Neuronal stem cell (in vitro differentiated cells): Measurements from ENCODE around the gene SCGB3A2.

Experiments
- DNase-seq: peaks from one replicate; pipeline ENCODE4 v3.0.0-alpha.2; 2013; ENCODE audit warnings: low spot score
- H2AFZ ChIP-seq: one replicate; pipeline ENCODE4 v1.6.1; 2013; ENCODE audit warnings: mild to moderate bottlenecking, low read length, inconsistent platforms
- H2AK5ac ChIP-seq: 2 replicates; pipeline ENCODE4 v1.6.1; 2013; ENCODE audit warnings: low read depth, mild to moderate bottlenecking, inconsistent platforms, low read length, moderate library complexity, mixed read lengths
- H2BK120ac ChIP-seq: 2 replicates; pipeline ENCODE4 v1.6.1; 2013; ENCODE audit warnings: low read depth, mild to moderate bottlenecking, inconsistent platforms, low read length, moderate library complexity, mixed read lengths
- H2BK12ac ChIP-seq: one replicate; pipeline ENCODE4 v1.6.1; 2013; ENCODE audit warnings: low read length, inconsistent platforms
- H2BK15ac ChIP-seq: 2 replicates; pipeline ENCODE4 v1.6.1; 2013; ENCODE audit warnings: mild to moderate bottlenecking, low read length, inconsistent platforms, mixed read lengths
- H2BK5ac ChIP-seq: one replicate; pipeline ENCODE4 v1.6.1; 2013; ENCODE audit warnings: inconsistent platforms, mild to moderate bottlenecking, low read length, moderate library complexity
- H3K14ac ChIP-seq: one replicate; pipeline ENCODE4 v1.6.1; 2013; ENCODE audit warnings: low read length, inconsistent platforms
- H3K18ac ChIP-seq: 2 replicates; pipeline ENCODE4 v1.6.1; 2013; ENCODE audit warnings: low read length, inconsistent platforms
- H3K23ac ChIP-seq: 2 replicates; pipeline ENCODE4 v1.6.1; 2013; ENCODE audit warnings: low read depth, mild to moderate bottlenecking, mixed read lengths, low read length, inconsistent platforms; ENCODE audit not compliant: poor library complexity
- H3K27ac ChIP-seq: replicated peaks from 3 replicates; pipeline ENCODE4 v1.5.1; 2013; ENCODE audit warnings: low read length, inconsistent platforms
- H3K27me3 ChIP-seq, 3 experiments: 2 replicates each; pipeline ENCODE4 v1.6.1; 2013; ENCODE audit warnings: low read length in 3 of 3, mild to moderate bottlenecking in 2 of 3, inconsistent platforms in 1 of 3, low read depth in 1 of 3, mixed read lengths in 1 of 3, moderate library complexity in 1 of 3; ENCODE audit not compliant: control insufficient read depth in 3 of 3, insufficient read depth in 3 of 3
- H3K36me3 ChIP-seq, 2 donors: replicated peaks in 1 of 2; 2 replicates each; pipeline ENCODE4 v1.6.1; 2013; ENCODE audit warnings: low read length in 2 of 2; ENCODE audit not compliant: control insufficient read depth in 2 of 2, insufficient read depth in 2 of 2
- H3K4ac ChIP-seq: 2 replicates; pipeline ENCODE4 v1.6.1; 2013; ENCODE audit warnings: inconsistent platforms, mild to moderate bottlenecking, low read length, moderate library complexity
- H3K4me1 ChIP-seq, 2 donors: 1 replicate in 1 of 2; 2 replicates in 1 of 2; pipeline ENCODE4 v1.6.1; 2013; ENCODE audit warnings: low read length in 2 of 2, low read depth in 1 of 2; ENCODE audit not compliant: control insufficient read depth in 2 of 2, insufficient read depth in 1 of 2
- H3K4me2 ChIP-seq: one replicate; pipeline ENCODE4 v1.6.1; 2013; ENCODE audit warnings: mild to moderate bottlenecking, low read length, inconsistent platforms; ENCODE audit not compliant: insufficient read depth, poor library complexity, severe bottlenecking
- H3K4me3 ChIP-seq, 2 donors: 2 replicates each; pipeline ENCODE4 v1.5.1; 2013; ENCODE audit warnings: low read length in 2 of 2, mild to moderate bottlenecking in 2 of 2, inconsistent platforms in 1 of 2, moderate library complexity in 1 of 2
- H3K79me1 ChIP-seq: one replicate; pipeline ENCODE4 v1.6.1; 2013; ENCODE audit warnings: low read depth, mild to moderate bottlenecking, inconsistent platforms, low read length, moderate library complexity
- H3K9ac ChIP-seq: one replicate; pipeline ENCODE4 v1.6.1; 2013; ENCODE audit warnings: mild to moderate bottlenecking, low read depth, low read length, inconsistent platforms; ENCODE audit not compliant: poor library complexity
- H3K9me3 ChIP-seq, 2 donors: replicated peaks in 1 of 2; 2 replicates each; pipeline versions ENCODE3 to v1.6.1; 2013; ENCODE audit warnings: low read length in 2 of 2, mild to moderate bottlenecking in 2 of 2, inconsistent platforms in 1 of 2, low read depth in 1 of 2, mixed read lengths in 1 of 2, moderate library complexity in 1 of 2; ENCODE audit not compliant: control insufficient read depth in 2 of 2, insufficient read depth in 1 of 2
- H4K8ac ChIP-seq: one replicate; pipeline ENCODE4 v1.6.1; 2013; ENCODE audit warnings: low read depth, mild to moderate bottlenecking, inconsistent platforms, low read length, moderate library complexity
- H4K91ac ChIP-seq: one replicate; pipeline ENCODE4 v1.6.1; 2013; ENCODE audit warnings: low read length, low read depth, mild to moderate bottlenecking, inconsistent platforms; ENCODE audit not compliant: poor library complexity
- WGBS, 2 donors: extraction: QIAGEN DNeasy Blood & Tissue Kit; methylation state at CpG; one replicate each; pipeline ENCODE4 v1.1.7; 2013; ENCODE audit warnings: missing lambda C conversion rate in 2 of 2, mixed read lengths in 1 of 2; ENCODE audit not compliant: insufficient read length in 2 of 2, insufficient replicate concordance in 1 of 2; ENCODE audit errors: extremely low coverage in 2 of 2; 5-methylcytosine and 5-hydroxymethylcytosine counted together

SCGB3A2 gene

DNA sequence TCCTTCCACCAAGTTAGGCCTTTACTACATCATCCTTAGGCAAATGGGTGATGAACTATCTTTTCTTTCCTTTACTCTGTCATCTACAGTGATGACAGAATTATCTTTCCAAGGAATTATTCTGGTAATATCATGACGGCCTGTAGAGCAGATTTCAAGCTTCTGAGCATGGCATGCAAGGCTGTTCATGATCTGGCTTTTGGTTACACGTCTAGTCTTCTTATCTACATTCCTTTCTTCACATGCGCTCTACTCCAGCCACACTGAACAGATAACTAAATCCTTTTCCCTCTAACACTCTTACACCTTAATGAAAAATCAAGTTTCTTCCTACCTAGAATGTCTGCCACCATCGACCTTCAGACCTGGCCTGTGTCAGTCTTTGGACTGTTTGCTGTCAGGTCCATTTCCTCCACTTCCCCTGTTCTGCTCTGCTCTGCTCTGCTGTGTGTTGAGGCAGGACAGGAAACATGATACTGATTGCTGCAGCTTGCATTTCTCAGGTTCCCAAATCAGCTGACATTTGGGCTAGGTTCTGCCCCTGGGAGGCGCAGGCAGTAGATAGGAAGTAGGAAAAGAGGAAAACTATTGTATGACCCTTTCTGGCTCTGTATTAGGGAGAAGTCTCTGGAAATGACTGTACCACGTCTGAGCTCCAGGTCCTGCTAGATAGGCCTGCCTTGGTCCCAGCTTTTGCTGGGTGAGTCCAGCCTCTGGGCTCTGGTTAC lies 4.2 kb downstream of the SCGB3A2 start:
- no peak overlapping the region for H4K8ac ChIP-seq
- no peaks in the 10 kb centered on the region for H3K79me1 ChIP-seq
- no peak overlapping the region for H3K4ac ChIP-seq
- H2AFZ ChIP-seq: no peak overlapping the region
- no peak overlapping the region for H3K4me2 ChIP-seq
- H2BK15ac ChIP-seq: no peak overlapping the region
- peaks cover 0 to 9% (median 0%) of the 10 kb centered on the region in 3 experiments for H3K27me3 ChIP-seq
- no peaks in the 10 kb centered on the region for H3K36me3 ChIP-seq
- no peak overlapping the region for H4K91ac ChIP-seq
- H3K9me3 ChIP-seq: no peaks in the 10 kb centered on the region
- no peak overlapping the region for H2BK5ac ChIP-seq
- H3K9ac ChIP-seq: no peak overlapping the region
- no peak overlapping the region for H3K14ac ChIP-seq
- no peak overlapping the region for H3K27ac ChIP-seq
- no peak for DNase-seq
- H3K4me1 ChIP-seq: no peaks in the 10 kb centered on the region
- H2BK12ac ChIP-seq: no peak overlapping the region
- H2AK5ac ChIP-seq: no peak overlapping the region
- WGBS, 2 donors: 100% methylated on average over 1 of the region's 6 CpGs; no CpG with 5 or more reads in 1 of the 2 donors
- H3K23ac ChIP-seq: no peak overlapping the region
- no peak overlapping the region for H3K4me3 ChIP-seq
- no peak overlapping the region for H2BK120ac ChIP-seq
- H3K18ac ChIP-seq: no peak overlapping the region

DNA sequence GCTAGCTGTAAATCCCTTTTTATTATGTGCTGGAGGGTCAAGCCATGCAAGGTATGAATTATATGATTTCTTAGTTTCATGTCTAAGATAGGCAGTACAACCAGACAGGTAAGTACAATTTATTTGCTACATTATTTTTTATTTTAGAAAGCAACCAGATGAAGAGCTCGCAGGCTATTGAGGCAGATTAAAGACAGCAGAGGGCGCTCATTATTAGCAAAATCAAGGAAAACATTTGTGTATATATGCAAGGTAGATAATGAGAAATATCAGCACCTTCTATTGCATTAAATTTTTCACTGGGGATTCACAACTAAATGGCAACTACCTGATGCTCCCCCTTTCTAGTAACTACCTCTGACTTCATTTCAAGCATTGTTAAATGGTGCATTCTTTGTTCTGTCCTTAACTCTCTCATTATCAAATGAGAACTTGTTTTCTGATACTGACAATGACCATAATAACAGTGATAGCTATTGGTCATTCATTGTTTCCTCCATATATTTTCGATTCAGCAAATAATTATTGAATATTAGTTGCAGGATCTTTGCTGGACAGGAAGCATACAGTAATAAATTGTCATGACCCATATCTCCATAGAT lies 8.6 kb downstream of the SCGB3A2 start:
- Histone ChIP-seq H2AFZ (no peak overlapping the region), H3K36me3 (no peaks in the 10 kb centered on the region), H3K4me1 (no peaks in the 10 kb centered on the region), H3K4me3 (no peak overlapping the region), H4K8ac (no peak overlapping the region), H4K91ac (no peak overlapping the region), H3K27ac (no peak overlapping the region), H3K27me3 (no peaks in the 10 kb centered on the region), H3K79me1 (no peaks in the 10 kb centered on the region), H3K9ac (no peak overlapping the region), H3K4ac (no peak overlapping the region), H3K23ac (no peak overlapping the region), H2BK15ac (no peak overlapping the region), H3K14ac (no peak overlapping the region), H2BK5ac (no peak overlapping the region), H2AK5ac (no peak overlapping the region), H3K9me3 (no peaks in the 10 kb centered on the region), H2BK120ac (no peak overlapping the region), H2BK12ac (no peak overlapping the region), H3K4me2 (no peak overlapping the region), H3K18ac (no peak overlapping the region)
- DNase-seq: no peak
- no CpG with 5 or more reads among the region's 3 CpGs for WGBS, 2 donors

- Histone ChIP-seq H3K36me3 (no peaks in the 10 kb centered on the region), H3K14ac (no peak overlapping the region), H3K18ac (no peak overlapping the region), H2AFZ (no peak overlapping the region), H4K91ac (no peak overlapping the region), H2BK15ac (no peak overlapping the region), H3K23ac (no peak overlapping the region), H3K4me2 (no peak overlapping the region), H3K79me1 (no peaks in the 10 kb centered on the region), H3K4ac (no peak overlapping the region), H3K9ac (no peak overlapping the region), H3K4me1 (no peaks in the 10 kb centered on the region), H2AK5ac (no peak overlapping the region), H3K27ac (no peak overlapping the region), H3K27me3 (no peaks in the 10 kb centered on the region), H2BK120ac (no peak overlapping the region), H2BK12ac (no peak overlapping the region), H2BK5ac (no peak overlapping the region), H4K8ac (no peak overlapping the region), H3K9me3 (no peaks in the 10 kb centered on the region), H3K4me3 (no peak overlapping the region)
- no peak for DNase-seq
- no CpG with 5 or more reads among the region's 2 CpGs for WGBS, 2 donors
Measured at GRCh38 chr5:147887930-147888329, 9.4 kb downstream of the SCGB3A2 start.

- Histone ChIP-seq H3K18ac (no peak overlapping the region), H3K4me2 (no peak overlapping the region), H3K79me1 (no peaks in the 10 kb centered on the region), H2BK12ac (no peak overlapping the region), H2AFZ (no peak overlapping the region), H3K4me3 (no peak overlapping the region), H3K4me1 (no peaks in the 10 kb centered on the region), H3K14ac (no peak overlapping the region), H4K8ac (no peak overlapping the region), H3K4ac (no peak overlapping the region), H3K9ac (no peak overlapping the region), H4K91ac (no peak overlapping the region), H2BK15ac (no peak overlapping the region), H3K9me3 (no peaks in the 10 kb centered on the region), H3K23ac (no peak overlapping the region), H2AK5ac (no peak overlapping the region), H3K36me3 (no peaks in the 10 kb centered on the region), H2BK120ac (no peak overlapping the region), H3K27ac (no peak overlapping the region), H3K27me3 (no peaks in the 10 kb centered on the region), H2BK5ac (no peak overlapping the region)
- WGBS, 2 donors: no CpG with 5 or more reads among the region's 3 CpGs
- DNase-seq: no peak
Measured at GRCh38 chr5:147892696-147893296, 14.3 kb downstream of the SCGB3A2 start.
